ENCODE data around the gene DPH5. TPM values are rescaled to one million over a fixed set of nuclear protein-coding genes. Genes with fewer than 3 reads are reported as not detected.

The DPH5 gene
- total RNA-seq, 1 experiment from 2014 or later, result 23.8 TPM

GRCh38 chr1:101002551-101002950 is 23.0 kb downstream of the DPH5 start:
- Mint-ChIP-seq H3K4me3 (ENCODE audit: unreplicated experiment) (no peak overlapping the region), H3K27ac (ENCODE audit: unreplicated experiment) (no peak overlapping the region), H3K4me1 (ENCODE audit: low read depth, unreplicated experiment) (no peaks in the 10 kb centered on the region), H3K9me3 (ENCODE audit: unreplicated experiment) (no peaks in the 10 kb centered on the region), H3K27me3 (ENCODE audit: insufficient read depth, unreplicated experiment) (no peaks in the 10 kb centered on the region), H3K36me3 (ENCODE audit: insufficient read depth, unreplicated experiment) (peaks cover 4% of the 10 kb centered on the region)
- ChIA-PET CTCF (no interaction called here), POLR2A (no interaction called here)
- intact Hi-C loops (cut with micrococcal nuclease; ENCODE audit: unreplicated experiment), result no loop called here
- Histone ChIP-seq H3K9me3 (no peaks in the 10 kb centered on the region), H3K36me3 (ENCODE audit: control insufficient read depth, insufficient read depth, low read length) (no peaks in the 10 kb centered on the region), H3K4me1 (peaks cover 16% of the 10 kb centered on the region), H3K4me3 (ENCODE audit: low read depth, low read length) (no peak overlapping the region), H3K27me3 (replicated peaks; ENCODE audit: control insufficient read depth, insufficient read depth, low read length) (no peaks in the 10 kb centered on the region)
- BruUV-seq (replicated peaks), result no TSS peak
- TF ChIP-seq, protein P1, sequence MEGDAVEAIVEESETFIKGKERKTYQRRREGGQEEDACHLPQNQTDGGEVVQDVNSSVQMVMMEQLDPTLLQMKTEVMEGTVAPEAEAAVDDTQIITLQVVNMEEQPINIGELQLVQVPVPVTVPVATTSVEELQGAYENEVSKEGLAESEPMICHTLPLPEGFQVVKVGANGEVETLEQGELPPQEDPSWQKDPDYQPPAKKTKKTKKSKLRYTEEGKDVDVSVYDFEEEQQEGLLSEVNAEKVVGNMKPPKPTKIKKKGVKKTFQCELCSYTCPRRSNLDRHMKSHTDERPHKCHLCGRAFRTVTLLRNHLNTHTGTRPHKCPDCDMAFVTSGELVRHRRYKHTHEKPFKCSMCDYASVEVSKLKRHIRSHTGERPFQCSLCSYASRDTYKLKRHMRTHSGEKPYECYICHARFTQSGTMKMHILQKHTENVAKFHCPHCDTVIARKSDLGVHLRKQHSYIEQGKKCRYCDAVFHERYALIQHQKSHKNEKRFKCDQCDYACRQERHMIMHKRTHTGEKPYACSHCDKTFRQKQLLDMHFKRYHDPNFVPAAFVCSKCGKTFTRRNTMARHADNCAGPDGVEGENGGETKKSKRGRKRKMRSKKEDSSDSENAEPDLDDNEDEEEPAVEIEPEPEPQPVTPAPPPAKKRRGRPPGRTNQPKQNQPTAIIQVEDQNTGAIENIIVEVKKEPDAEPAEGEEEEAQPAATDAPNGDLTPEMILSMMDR (IDR thresholded peaks at IDR 0.05; ENCODE audit: insufficient read depth in 1 of 2, low read depth in 1 of 2, low read length in 1 of 2, severe bottlenecking in 1 of 2, unreplicated experiment in 1 of 2), result no peak
- DNase-seq, result no peak

- Histone ChIP-seq H3K36me3 (ENCODE audit: control insufficient read depth, insufficient read depth, low read length) (no peaks in the 10 kb centered on the region), H3K9me3 (no peaks in the 10 kb centered on the region), H3K27me3 (replicated peaks; ENCODE audit: control insufficient read depth, insufficient read depth, low read length) (no peaks in the 10 kb centered on the region), H3K4me3 (ENCODE audit: low read depth, low read length) (no peak overlapping the region), H3K4me1 (peaks cover 16% of the 10 kb centered on the region)
- no peak for DNase-seq
- Mint-ChIP-seq H3K9me3 (ENCODE audit: unreplicated experiment) (no peaks in the 10 kb centered on the region), H3K27me3 (ENCODE audit: insufficient read depth, unreplicated experiment) (no peaks in the 10 kb centered on the region), H3K27ac (ENCODE audit: unreplicated experiment) (no peak overlapping the region), H3K36me3 (ENCODE audit: insufficient read depth, unreplicated experiment) (peaks cover 4% of the 10 kb centered on the region), H3K4me3 (ENCODE audit: unreplicated experiment) (no peak overlapping the region), H3K4me1 (ENCODE audit: low read depth, unreplicated experiment) (no peaks in the 10 kb centered on the region)
- ChIA-PET CTCF (no interaction called here), POLR2A (no interaction called here)
- TF ChIP-seq, protein P1 (IDR thresholded peaks at IDR 0.05; ENCODE audit: insufficient read depth in 1 of 2, low read depth in 1 of 2, low read length in 1 of 2, severe bottlenecking in 1 of 2, unreplicated experiment in 1 of 2), result no peak
- intact Hi-C loops (cut with micrococcal nuclease; ENCODE audit: unreplicated experiment), result no loop called here
- BruUV-seq (replicated peaks), result no TSS peak
Observed at GRCh38 chr1:101000131-101000873, 25.3 kb downstream of the DPH5 start.

GRCh38 chr1:100998426-100998825 is 27.2 kb downstream of the DPH5 start:
- no peak for DNase-seq
- ChIA-PET CTCF (no interaction called here), POLR2A (no interaction called here)
- intact Hi-C loops (cut with micrococcal nuclease; ENCODE audit: unreplicated experiment), result no loop called here
- H3K9me3 ChIP-seq, result no peaks in the 10 kb centered on the region
- Mint-ChIP-seq H3K9me3 (ENCODE audit: unreplicated experiment) (no peaks in the 10 kb centered on the region), H3K36me3 (ENCODE audit: insufficient read depth, unreplicated experiment) (peaks cover 4% of the 10 kb centered on the region), H3K4me1 (ENCODE audit: low read depth, unreplicated experiment) (no peaks in the 10 kb centered on the region), H3K27me3 (ENCODE audit: insufficient read depth, unreplicated experiment) (no peaks in the 10 kb centered on the region), H3K4me3 (ENCODE audit: unreplicated experiment) (no peak overlapping the region), H3K27ac (ENCODE audit: unreplicated experiment) (no peak overlapping the region)
- H3K36me3 ChIP-seq (ENCODE audit: control insufficient read depth, insufficient read depth, low read length), result no peaks in the 10 kb centered on the region
- no peaks in the 10 kb centered on the region for H3K27me3 ChIP-seq (replicated peaks; ENCODE audit: control insufficient read depth, insufficient read depth, low read length)
- TF ChIP-seq, protein P1 (IDR thresholded peaks at IDR 0.05; ENCODE audit: insufficient read depth in 1 of 2, low read depth in 1 of 2, low read length in 1 of 2, severe bottlenecking in 1 of 2, unreplicated experiment in 1 of 2), result no peak
- BruUV-seq (replicated peaks), result no TSS peak
- H3K4me1 ChIP-seq, result 0 out of 2 replicates have a peak, but pooled peaks cover 1% of the 10 kb centered on the region
- H3K4me3 ChIP-seq (ENCODE audit: low read depth, low read length), result no peak overlapping the region

All from Caco-2 (cell line).